Caco-2 (cell line): ENCODE data around the gene CPE. TPM values are rescaled to one million over a fixed set of nuclear protein-coding genes. Genes with fewer than 3 reads are reported as not detected.

Source experiments
- BruUV-seq: library from RNA; stranded (reverse); fragments of 400-500 nt; replicated peaks from 2 replicates; lab custom pipeline; 2021; lab: Mats Ljungman, UMichigan
- CTCF ChIA-PET: fragments of 300-600 bp; sonication (Branson Sonifier 250); formaldehyde crosslinking; loops from one replicate; lab custom pipeline; 2022; ENCODE audit warnings: antibody characterized with exemption; lab: Charles Lee
- POLR2A ChIA-PET: fragments of 300-600 bp; sonication (Branson Sonifier 250); formaldehyde crosslinking; loops from one replicate; lab custom pipeline; 2022; ENCODE audit warnings: antibody characterized with exemption; lab: Charles Lee
- DNase-seq, 2 experiments: peaks; one replicate each; pipeline versions ENCODE4 v3.0.0 to v3.0.0-alpha.2; 2020 to 2022
- H3K27me3 ChIP-seq: replicated peaks from 2 replicates; pipeline ENCODE4 v1.6.0; 2011; ENCODE audit warnings: low read length; ENCODE audit not compliant: control insufficient read depth, insufficient read depth
- H3K36me3 ChIP-seq: 2 replicates; pipeline ENCODE4 v1.5.1; 2011; ENCODE audit warnings: low read length; ENCODE audit not compliant: control insufficient read depth, insufficient read depth
- H3K4me1 ChIP-seq: fragments of 250-450 bp; sonication (Bioruptor Pico); 2 replicates; pipeline ENCODE4 v1.5.1; 2020; ENCODE audit warnings: mild to moderate bottlenecking
- H3K4me3 ChIP-seq: 2 replicates; pipeline ENCODE4 v1.5.1; 2011; ENCODE audit warnings: low read depth, mild to moderate bottlenecking, control low read depth, low read length
- H3K9me3 ChIP-seq: fragments of 250-450 bp; sonication (Bioruptor Pico); 2 replicates; pipeline ENCODE4 v1.5.1; 2020; ENCODE audit warnings: mild to moderate bottlenecking, moderate library complexity
- H3K27ac Mint-ChIP-seq: one replicate; pipeline ENCODE4 v1.8.0; 2022; ENCODE audit warnings: mixed read lengths; ENCODE audit not compliant: unreplicated experiment
- H3K27me3 Mint-ChIP-seq: one replicate; pipeline ENCODE4 v1.8.0; 2022; ENCODE audit warnings: mixed read lengths; ENCODE audit not compliant: insufficient read depth, unreplicated experiment
- H3K36me3 Mint-ChIP-seq: one replicate; pipeline ENCODE4 v1.8.0; 2022; ENCODE audit warnings: mild to moderate bottlenecking, mixed read lengths; ENCODE audit not compliant: insufficient read depth, unreplicated experiment
- H3K4me1 Mint-ChIP-seq: one replicate; pipeline ENCODE4 v1.8.0; 2022; ENCODE audit warnings: low read depth, mixed read lengths; ENCODE audit not compliant: unreplicated experiment
- H3K4me3 Mint-ChIP-seq: one replicate; pipeline ENCODE4 v1.8.0; 2022; ENCODE audit warnings: mild to moderate bottlenecking, moderate library complexity, mixed read lengths; ENCODE audit not compliant: unreplicated experiment
- H3K9me3 Mint-ChIP-seq: one replicate; pipeline ENCODE4 v1.8.0; 2022; ENCODE audit warnings: mixed read lengths; ENCODE audit not compliant: unreplicated experiment
- intact Hi-C: fragments of 100-400 bp; cut with micrococcal nuclease; formaldehyde crosslinking; loops from one replicate; pipeline ENCODE4 v1.10.0; 2022; ENCODE audit not compliant: unreplicated experiment
- total RNA-seq: library from RNA; stranded (reverse); gene quantifications from 2 replicates; pipeline ENCODE4 v1.2.3, GENCODE V29; 2022
- TF ChIP-seq, protein P1 (sequence below), 2 experiments: fragments of 200-600 bp in 1 of 2; IDR thresholded peaks; 1 replicate in 1 of 2; 2 replicates in 1 of 2; pipeline versions ENCODE4 v1.5.1 to v1.8.0; 2011 to 2022; ENCODE audit warnings: antibody characterized with exemption in 1 of 2, control low read depth in 1 of 2, inconsistent platforms in 1 of 2, low read depth in 1 of 2, low read length in 1 of 2, mild to moderate bottlenecking in 1 of 2, moderate library complexity in 1 of 2; ENCODE audit not compliant: insufficient read depth in 1 of 2, severe bottlenecking in 1 of 2, unreplicated experiment in 1 of 2

The CPE gene
- total RNA-seq, 1 experiment from 2014 or later = 5.9 TPM

DNA sequence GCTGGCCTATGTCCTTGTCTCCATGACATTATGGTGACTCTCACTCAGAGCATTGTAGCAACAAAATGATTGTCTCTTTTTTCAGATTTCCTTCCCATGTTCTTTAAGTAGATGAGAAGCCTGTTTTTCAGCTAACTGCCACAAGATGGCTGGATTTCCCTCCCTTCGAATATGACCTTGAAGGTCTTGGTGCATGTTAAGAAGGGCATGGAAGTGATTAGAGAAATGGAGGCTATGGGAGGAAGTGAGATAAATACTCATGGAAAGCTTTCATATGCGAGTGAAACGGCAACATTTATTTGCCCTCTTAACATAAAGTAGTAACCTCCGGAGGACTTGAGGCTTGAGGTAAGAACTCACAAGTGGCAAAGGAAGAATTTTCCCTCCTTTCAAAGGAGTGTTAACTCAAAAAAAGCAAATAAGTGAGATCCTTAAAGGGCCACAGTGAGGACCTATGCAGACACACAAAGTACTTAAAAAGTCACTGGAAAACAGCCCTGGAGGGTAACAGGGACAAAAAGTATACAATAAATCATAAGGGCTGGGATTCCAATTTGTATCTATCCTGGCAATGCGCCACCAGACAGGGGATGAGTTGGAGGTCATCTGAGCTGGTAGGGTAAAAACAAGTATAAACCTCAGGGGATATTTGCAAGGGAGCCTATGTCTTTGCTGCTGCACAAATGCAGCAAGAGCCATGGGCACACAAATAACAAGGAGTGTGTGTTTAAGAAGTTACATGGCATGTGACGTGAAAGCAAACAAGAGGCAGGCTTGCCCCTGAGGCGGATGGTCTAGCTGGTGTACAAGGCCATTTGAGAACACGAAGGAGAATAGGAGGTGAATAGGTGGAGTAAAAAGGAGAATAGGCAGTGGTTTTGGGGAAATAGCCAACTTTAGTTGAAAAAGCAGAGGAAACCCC, 96.2 kb downstream of the CPE start:
- CTCF ChIA-PET = no interaction called here
- no peak for DNase-seq
- TF ChIP-seq, protein P1, sequence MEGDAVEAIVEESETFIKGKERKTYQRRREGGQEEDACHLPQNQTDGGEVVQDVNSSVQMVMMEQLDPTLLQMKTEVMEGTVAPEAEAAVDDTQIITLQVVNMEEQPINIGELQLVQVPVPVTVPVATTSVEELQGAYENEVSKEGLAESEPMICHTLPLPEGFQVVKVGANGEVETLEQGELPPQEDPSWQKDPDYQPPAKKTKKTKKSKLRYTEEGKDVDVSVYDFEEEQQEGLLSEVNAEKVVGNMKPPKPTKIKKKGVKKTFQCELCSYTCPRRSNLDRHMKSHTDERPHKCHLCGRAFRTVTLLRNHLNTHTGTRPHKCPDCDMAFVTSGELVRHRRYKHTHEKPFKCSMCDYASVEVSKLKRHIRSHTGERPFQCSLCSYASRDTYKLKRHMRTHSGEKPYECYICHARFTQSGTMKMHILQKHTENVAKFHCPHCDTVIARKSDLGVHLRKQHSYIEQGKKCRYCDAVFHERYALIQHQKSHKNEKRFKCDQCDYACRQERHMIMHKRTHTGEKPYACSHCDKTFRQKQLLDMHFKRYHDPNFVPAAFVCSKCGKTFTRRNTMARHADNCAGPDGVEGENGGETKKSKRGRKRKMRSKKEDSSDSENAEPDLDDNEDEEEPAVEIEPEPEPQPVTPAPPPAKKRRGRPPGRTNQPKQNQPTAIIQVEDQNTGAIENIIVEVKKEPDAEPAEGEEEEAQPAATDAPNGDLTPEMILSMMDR (IDR thresholded peaks at IDR 0.05; ENCODE audit: insufficient read depth in 1 of 2, low read depth in 1 of 2, low read length in 1 of 2, severe bottlenecking in 1 of 2, unreplicated experiment in 1 of 2) = no peak
- Histone ChIP-seq H3K9me3 (peaks cover 27% of the 10 kb centered on the region), H3K4me3 (no peak overlapping the region), H3K27me3 (no peaks in the 10 kb centered on the region), H3K4me1 (no peaks in the 10 kb centered on the region), H3K36me3 (no peaks in the 10 kb centered on the region)
- Mint-ChIP-seq H3K4me3 (no peak overlapping the region), H3K9me3 (peaks cover 25% of the 10 kb centered on the region), H3K36me3 (peaks cover 5% of the 10 kb centered on the region), H3K27me3 (no peaks in the 10 kb centered on the region), H3K4me1 (no peaks in the 10 kb centered on the region), H3K27ac (no peak overlapping the region)
- intact Hi-C loops = no loop called here
- BruUV-seq = no TSS peak
- POLR2A ChIA-PET = no interaction called here

DNA sequence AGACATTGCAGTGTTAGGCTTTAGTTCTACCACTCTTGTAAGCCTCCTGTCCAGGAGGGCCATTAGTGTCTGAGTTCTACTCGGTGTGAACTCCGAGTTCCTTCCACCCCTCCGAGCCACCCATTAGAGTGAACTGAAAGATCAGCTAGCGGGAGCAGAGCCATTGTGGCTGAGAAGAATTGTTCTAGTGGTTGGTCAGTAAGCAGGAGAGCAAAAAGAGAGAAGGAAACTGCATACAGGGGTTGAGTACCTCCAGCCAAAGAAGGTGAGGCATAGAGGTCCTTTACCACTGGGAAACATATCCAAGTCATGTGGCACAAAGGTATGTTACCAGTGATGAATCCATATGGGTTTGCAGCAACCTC, 96.9 kb downstream of the CPE start:
- CTCF ChIA-PET = no interaction called here

More for the DNA sequence above, 96.9 kb downstream of the CPE start:
- H3K4me3 ChIP-seq = no peak overlapping the region
- no peaks in the 10 kb centered on the region for H3K4me1 Mint-ChIP-seq
- H3K4me3 Mint-ChIP-seq = no peak overlapping the region
- no peaks in the 10 kb centered on the region for H3K27me3 ChIP-seq
- no peaks in the 10 kb centered on the region for H3K27me3 Mint-ChIP-seq
- intact Hi-C loops = no loop called here
- H3K36me3 Mint-ChIP-seq = peaks cover 5% of the 10 kb centered on the region
- H3K4me1 ChIP-seq = no peaks in the 10 kb centered on the region
- no peaks in the 10 kb centered on the region for H3K36me3 ChIP-seq
- H3K9me3 Mint-ChIP-seq = peaks cover 25% of the 10 kb centered on the region
- POLR2A ChIA-PET = no interaction called here
- TF ChIP-seq, protein P1 (IDR thresholded peaks at IDR 0.05; ENCODE audit: insufficient read depth in 1 of 2, low read depth in 1 of 2, low read length in 1 of 2, severe bottlenecking in 1 of 2, unreplicated experiment in 1 of 2) = no peak
- no TSS peak for BruUV-seq
- H3K9me3 ChIP-seq = peaks cover 27% of the 10 kb centered on the region
- no peak overlapping the region for H3K27ac Mint-ChIP-seq
- DNase-seq = no peak
